Endodermal cell (in vitro differentiated cells): Measurements from ENCODE around the gene DVL1. TPM values are rescaled to one million over a fixed set of nuclear protein-coding genes. Genes with fewer than 3 reads are reported as not detected.

ENCODE experiments used
- DNase-seq: peaks from one replicate; pipeline ENCODE4 v3.0.0-alpha.2; 2017
- H3K27ac ChIP-seq: 2 replicates; pipeline ENCODE4 v1.5.1; 2013; ENCODE audit warnings: mild to moderate bottlenecking, low read depth, low read length, moderate library complexity
- H3K27me3 ChIP-seq: 2 replicates; pipeline ENCODE4 v1.6.1; 2013; ENCODE audit warnings: mild to moderate bottlenecking, low read length, moderate library complexity; ENCODE audit not compliant: insufficient read depth, control insufficient read depth, poor library complexity, severe bottlenecking
- H3K36me3 ChIP-seq: 2 replicates; pipeline ENCODE4 v1.7.0; 2013; ENCODE audit warnings: mild to moderate bottlenecking, low read length, moderate library complexity; ENCODE audit not compliant: control insufficient read depth, insufficient read depth
- H3K4me1 ChIP-seq: one replicate; pipeline ENCODE4 v1.7.0; 2013; ENCODE audit warnings: low read length; ENCODE audit not compliant: control insufficient read depth, insufficient read depth
- H3K4me3 ChIP-seq: 2 replicates; pipeline ENCODE4 v1.5.1; 2013; ENCODE audit warnings: mild to moderate bottlenecking, low read length, moderate library complexity
- H3K9ac ChIP-seq: 2 replicates; pipeline ENCODE4 v1.6.1; 2013; ENCODE audit warnings: mild to moderate bottlenecking, low read length, moderate library complexity; ENCODE audit not compliant: poor library complexity, severe bottlenecking; ENCODE audit errors: extremely low read depth
- H3K9me3 ChIP-seq: 2 replicates; pipeline ENCODE4 v1.6.1; 2013; ENCODE audit warnings: mild to moderate bottlenecking, low read length, moderate library complexity; ENCODE audit not compliant: control insufficient read depth
- H3K27ac Mint-ChIP-seq: 2 replicates; pipeline ENCODE4 v1.8.0; 2020; ENCODE audit warnings: mixed read lengths
- H3K27me3 Mint-ChIP-seq: 2 replicates; pipeline ENCODE4 v1.8.0; 2021; ENCODE audit warnings: mild to moderate bottlenecking, mixed read lengths; ENCODE audit not compliant: insufficient read depth
- H3K36me3 Mint-ChIP-seq: 2 replicates; pipeline ENCODE4 v1.8.0; 2020; ENCODE audit warnings: low read depth, mixed read lengths
- H3K4me1 Mint-ChIP-seq: 2 replicates; pipeline ENCODE4 v1.8.0; 2020; ENCODE audit warnings: mixed read lengths
- H3K4me3 Mint-ChIP-seq: 2 replicates; pipeline ENCODE4 v1.8.0; 2020; ENCODE audit warnings: mild to moderate bottlenecking, moderate library complexity, mixed read lengths
- H3K9me3 Mint-ChIP-seq: 2 replicates; pipeline ENCODE4 v1.8.0; 2020; ENCODE audit warnings: mild to moderate bottlenecking, mixed read lengths
- CTCF ChIP-seq: fragments of 200-600 bp; sonication (generic); conservative IDR thresholded peaks from 2 replicates; pipeline ENCODE4 v1.5.0; 2021; ENCODE audit warnings: antibody characterized with exemption, mild to moderate bottlenecking
- WGBS, 2 experiments: methylation state at CpG; one replicate each; pipeline versions ENCODE4 v1.1.5 to v1.1.7; 2013; ENCODE audit warnings: missing lambda C conversion rate in 2 of 2, mixed read lengths in 1 of 2; ENCODE audit not compliant: insufficient coverage in 1 of 2, insufficient read length in 1 of 2; 5-methylcytosine and 5-hydroxymethylcytosine counted together
- total RNA-seq, 2 donors: library from RNA; stranded (reverse); fragmentation: NEBNext Ultra II Directional in 1 of 2; extraction: Animal tissue kit (Norgen Biotek cat#: 25700) in 1 of 2; gene quantifications; 2 replicates in 1 of 2; 3 replicates in 1 of 2; pipeline ENCODE4 v1.2.1, GENCODE V29; 2021

Gene DVL1
- total RNA-seq, 2 donors from 2014 or later = 71.9 to 73.3 TPM

DNA sequence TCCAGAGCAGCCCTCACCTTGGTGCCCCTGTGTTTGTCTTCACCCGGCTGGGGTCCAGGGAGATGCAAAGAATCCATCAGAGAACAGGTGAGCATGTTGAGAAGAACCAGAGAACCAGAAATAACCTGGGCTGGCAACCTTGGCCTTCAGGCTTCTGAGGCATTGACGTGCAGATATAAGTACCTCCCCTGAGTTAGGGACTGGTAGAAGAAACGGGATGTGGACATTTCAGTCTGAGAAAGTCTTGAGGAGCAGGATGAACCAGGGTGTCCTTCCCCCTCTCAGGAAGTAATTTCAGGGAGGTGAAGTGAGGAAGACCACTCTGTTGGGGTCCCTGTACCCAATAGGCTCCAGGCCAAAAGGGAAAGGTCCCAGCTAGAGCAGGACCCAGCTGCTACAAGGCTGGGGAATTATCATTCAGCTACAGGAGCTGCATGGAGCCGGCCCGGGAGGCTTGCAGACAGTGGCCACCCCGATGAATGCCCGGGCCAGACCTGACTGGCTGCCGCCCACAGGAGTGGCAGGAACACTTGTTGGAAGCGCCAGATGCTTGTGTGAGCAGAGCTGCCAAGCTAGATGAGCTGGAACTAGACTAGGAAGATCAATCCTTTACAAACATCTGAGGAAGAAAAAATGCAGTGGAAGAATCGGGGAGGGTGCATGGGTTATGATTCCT is 27.5 kb upstream of the DVL1 start:
- peak overlapping the region; percentile 76 for H3K4me3 Mint-ChIP-seq

DNA sequence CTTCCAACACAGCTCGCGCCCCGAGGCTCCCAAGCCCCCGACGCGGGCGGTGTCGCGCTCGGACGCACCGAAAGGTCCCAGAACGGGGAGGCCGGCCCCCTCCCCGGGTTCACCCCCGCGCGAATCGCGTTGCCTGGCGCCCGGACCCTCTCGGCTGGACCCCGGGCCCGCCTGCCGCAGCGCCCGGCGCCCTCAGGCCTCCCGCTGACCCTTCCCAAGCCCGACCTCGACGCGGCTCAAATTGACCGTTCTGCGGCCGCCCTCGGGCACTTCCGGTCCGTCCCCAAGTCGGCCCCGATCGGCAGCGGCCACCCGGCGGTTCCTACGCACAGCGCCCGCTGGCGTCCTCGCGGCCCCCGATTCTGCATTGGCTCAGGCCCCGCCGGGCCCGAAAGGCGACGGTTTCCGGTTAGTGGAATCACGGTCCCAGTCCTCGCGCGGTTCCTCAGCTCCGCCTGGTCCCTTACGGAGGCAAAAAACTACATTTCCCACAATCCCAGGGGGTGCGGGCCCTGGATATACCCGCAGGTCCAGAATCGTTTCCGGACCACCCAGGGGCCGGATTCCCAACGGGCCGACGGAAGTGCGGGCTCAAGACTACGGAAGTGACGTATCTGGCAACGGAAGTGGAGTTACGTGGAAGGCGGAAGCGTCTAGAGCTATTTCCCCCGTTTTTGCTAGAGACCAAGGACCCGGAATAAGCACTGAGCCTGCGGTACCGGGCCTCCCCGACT is 25.9 kb upstream of the DVL1 start, which contains the start of gene AURKAIP1:
Gene AURKAIP1 (minus strand): TSS at position 279 of the 734 bp plus-strand sequence. CDS start 451 bp downstream, outside the sequence.
- Mint-ChIP-seq H3K4me1 (peaks cover 4% of the 10 kb centered on the region), H3K27ac (peak within 1 kb of the TSS; percentile 96), H3K9me3 (no peaks in the 10 kb centered on the region), H3K4me3 (peak within 1 kb of the TSS; percentile 76), H3K27me3 (no peaks in the 10 kb centered on the region), H3K36me3 (peaks cover 8% of the 10 kb centered on the region)
- no peaks in the 10 kb centered on the region for H3K27me3 ChIP-seq
- peak within 1 kb of the TSS; percentile 86 for H3K4me3 ChIP-seq
- peak within 1 kb of the TSS; percentile 85 for H3K9ac ChIP-seq
- peaks cover 12% of the 10 kb centered on the region for H3K36me3 ChIP-seq
- no peaks in the 10 kb centered on the region for H3K9me3 ChIP-seq
- peak; percentile 48 for TF ChIP-seq CTCF
- peak; percentile 99 for DNase-seq
- H3K27ac ChIP-seq = peak within 1 kb of the TSS; percentile 72
- H3K4me1 ChIP-seq = no peaks in the 10 kb centered on the region
- WGBS, 2 experiments = 0% methylated on average over 50 to 85 of the region's 85 CpGs

More for the DNA sequence above, 27.5 kb upstream of the DVL1 start:
- no peak overlapping the region for H3K9ac ChIP-seq
- H3K27me3 ChIP-seq = no peaks in the 10 kb centered on the region
- H3K4me1 Mint-ChIP-seq = peaks cover 4% of the 10 kb centered on the region
- H3K4me1 ChIP-seq = no peaks in the 10 kb centered on the region
- no peak for DNase-seq
- no peak for TF ChIP-seq CTCF
- H3K4me3 ChIP-seq = no peak overlapping the region
- no peak overlapping the region for H3K27ac Mint-ChIP-seq
- no peaks in the 10 kb centered on the region for H3K9me3 ChIP-seq
- H3K9me3 Mint-ChIP-seq = no peaks in the 10 kb centered on the region
- 91 to 99% methylated on average over 9 to 10 of the region's 10 CpGs for WGBS, 2 experiments
- H3K27me3 Mint-ChIP-seq = no peaks in the 10 kb centered on the region
- H3K36me3 Mint-ChIP-seq = peaks cover 10% of the 10 kb centered on the region
- H3K27ac ChIP-seq = no peak overlapping the region
- peaks cover 7% of the 10 kb centered on the region for H3K36me3 ChIP-seq

DNA sequence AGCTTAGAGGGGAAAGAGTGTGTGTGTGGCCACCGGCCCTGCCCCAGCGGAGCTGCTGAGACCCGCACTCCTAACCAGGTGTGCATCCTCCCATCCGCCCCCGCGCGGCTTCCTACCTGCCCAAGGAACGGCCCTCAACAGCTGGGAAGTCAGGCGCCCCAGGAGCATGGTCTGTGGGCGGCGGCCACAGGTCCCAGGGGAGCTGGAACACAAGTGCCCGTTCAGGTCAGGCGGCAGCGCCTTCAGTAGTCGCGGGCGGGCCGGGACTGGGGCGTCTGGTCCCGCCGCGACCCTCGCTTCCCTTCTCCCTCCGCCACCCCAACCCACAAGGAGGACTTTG is 25.3 kb upstream of the DVL1 start:
- WGBS, 2 experiments = 1% methylated on average over 14 to 24 of the region's 24 CpGs
- no peaks in the 10 kb centered on the region for H3K9me3 Mint-ChIP-seq
- H3K27ac ChIP-seq = peak overlapping the region; percentile 72
- H3K9me3 ChIP-seq = no peaks in the 10 kb centered on the region
- H3K4me1 ChIP-seq = no peaks in the 10 kb centered on the region
- H3K9ac ChIP-seq = peak overlapping the region; percentile 85
- TF ChIP-seq CTCF = no peak
- H3K27me3 ChIP-seq = no peaks in the 10 kb centered on the region
- H3K27ac Mint-ChIP-seq = peak overlapping the region; percentile 80
- H3K4me1 Mint-ChIP-seq = peaks cover 4% of the 10 kb centered on the region
- peaks cover 12% of the 10 kb centered on the region for H3K36me3 ChIP-seq
- peaks cover 8% of the 10 kb centered on the region for H3K36me3 Mint-ChIP-seq
- peak; percentile 55 for DNase-seq
- H3K27me3 Mint-ChIP-seq = no peaks in the 10 kb centered on the region
- peak overlapping the region; percentile 86 for H3K4me3 ChIP-seq
- H3K4me3 Mint-ChIP-seq = peak overlapping the region; percentile 76
